ENCODE results near the gene ANXA4.

DNA sequence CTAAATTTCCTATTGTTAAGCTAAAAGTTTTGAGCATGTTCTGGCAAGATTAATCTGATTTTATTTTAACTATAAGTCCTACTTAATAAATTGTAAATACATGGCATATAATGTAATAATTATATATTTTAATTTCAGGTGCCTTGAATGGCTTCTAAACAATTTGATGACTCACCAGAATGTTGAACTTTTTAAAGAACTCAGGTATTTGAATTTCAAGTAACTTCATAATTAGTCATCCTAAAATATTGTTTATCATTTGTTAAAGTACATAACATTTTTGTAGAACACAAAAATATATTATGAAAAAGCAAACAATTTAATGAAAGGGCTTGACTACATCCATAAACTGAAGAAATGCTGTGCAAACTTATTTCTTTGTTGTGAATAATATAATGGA is 102.1 kb downstream of the ANXA4 start:
- TF ChIP-seq, protein P1, sequence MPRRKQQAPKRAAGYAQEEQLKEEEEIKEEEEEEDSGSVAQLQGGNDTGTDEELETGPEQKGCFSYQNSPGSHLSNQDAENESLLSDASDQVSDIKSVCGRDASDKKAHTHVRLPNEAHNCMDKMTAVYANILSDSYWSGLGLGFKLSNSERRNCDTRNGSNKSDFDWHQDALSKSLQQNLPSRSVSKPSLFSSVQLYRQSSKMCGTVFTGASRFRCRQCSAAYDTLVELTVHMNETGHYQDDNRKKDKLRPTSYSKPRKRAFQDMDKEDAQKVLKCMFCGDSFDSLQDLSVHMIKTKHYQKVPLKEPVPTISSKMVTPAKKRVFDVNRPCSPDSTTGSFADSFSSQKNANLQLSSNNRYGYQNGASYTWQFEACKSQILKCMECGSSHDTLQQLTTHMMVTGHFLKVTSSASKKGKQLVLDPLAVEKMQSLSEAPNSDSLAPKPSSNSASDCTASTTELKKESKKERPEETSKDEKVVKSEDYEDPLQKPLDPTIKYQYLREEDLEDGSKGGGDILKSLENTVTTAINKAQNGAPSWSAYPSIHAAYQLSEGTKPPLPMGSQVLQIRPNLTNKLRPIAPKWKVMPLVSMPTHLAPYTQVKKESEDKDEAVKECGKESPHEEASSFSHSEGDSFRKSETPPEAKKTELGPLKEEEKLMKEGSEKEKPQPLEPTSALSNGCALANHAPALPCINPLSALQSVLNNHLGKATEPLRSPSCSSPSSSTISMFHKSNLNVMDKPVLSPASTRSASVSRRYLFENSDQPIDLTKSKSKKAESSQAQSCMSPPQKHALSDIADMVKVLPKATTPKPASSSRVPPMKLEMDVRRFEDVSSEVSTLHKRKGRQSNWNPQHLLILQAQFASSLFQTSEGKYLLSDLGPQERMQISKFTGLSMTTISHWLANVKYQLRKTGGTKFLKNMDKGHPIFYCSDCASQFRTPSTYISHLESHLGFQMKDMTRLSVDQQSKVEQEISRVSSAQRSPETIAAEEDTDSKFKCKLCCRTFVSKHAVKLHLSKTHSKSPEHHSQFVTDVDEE (CRISPR knock-in tag; IDR thresholded peaks at IDR 0.05): no peak
- TF ChIP-seq CSDC2 (CRISPR knock-in tag; IDR thresholded peaks at IDR 0.05): no peak
- TF ChIP-seq ESRRG (CRISPR knock-in tag; IDR thresholded peaks at IDR 0.05): no peak
- TF ChIP-seq ARNTL (CRISPR knock-in tag; IDR thresholded peaks at IDR 0.05; ENCODE audit: borderline replicate concordance, low read depth): no peak
- no peak for TF ChIP-seq BACH2 (CRISPR knock-in tag; IDR thresholded peaks at IDR 0.05; ENCODE audit: borderline replicate concordance)
- TF ChIP-seq OSR1 (CRISPR knock-in tag; IDR thresholded peaks at IDR 0.05): no peak
- no peak for TF ChIP-seq ZNF70 (CRISPR knock-in tag; IDR thresholded peaks at IDR 0.05)
- no peak for TF ChIP-seq ZFP30 (CRISPR knock-in tag; IDR thresholded peaks at IDR 0.05)
- no peak for TF ChIP-seq RARB (CRISPR knock-in tag; IDR thresholded peaks at IDR 0.05)
